ENCODE data around the gene RNU6-1.

Gene RNU6-1

GRCh38 chr15:67859331-67859946 lies 19.6 kb upstream of the RNU6-1 start:
- peak in 5 of 56 donors; percentile 14 to 52 (median 22) for DNase-seq

DNA sequence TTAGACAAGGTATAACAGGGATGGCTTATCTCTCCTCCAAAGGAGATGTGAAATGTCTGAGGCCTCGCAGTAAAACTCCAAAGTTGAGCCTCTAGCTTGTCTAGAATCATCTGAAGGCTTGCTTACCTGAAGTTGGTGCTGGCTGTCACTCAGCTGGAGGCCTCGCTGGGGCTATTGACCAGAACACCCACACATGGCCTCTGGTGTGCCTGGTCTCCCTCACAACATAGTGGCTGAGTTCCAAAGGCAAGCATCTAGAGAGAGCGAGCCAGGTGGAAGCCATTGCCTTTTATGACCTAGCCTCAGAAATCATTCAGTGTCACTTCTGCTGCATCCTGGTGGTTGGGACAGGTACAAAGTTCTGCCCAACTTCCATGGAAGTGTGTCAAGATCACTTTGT lies 17.4 kb upstream of the RNU6-1 start:
- DNase-seq = no peak

DNA sequence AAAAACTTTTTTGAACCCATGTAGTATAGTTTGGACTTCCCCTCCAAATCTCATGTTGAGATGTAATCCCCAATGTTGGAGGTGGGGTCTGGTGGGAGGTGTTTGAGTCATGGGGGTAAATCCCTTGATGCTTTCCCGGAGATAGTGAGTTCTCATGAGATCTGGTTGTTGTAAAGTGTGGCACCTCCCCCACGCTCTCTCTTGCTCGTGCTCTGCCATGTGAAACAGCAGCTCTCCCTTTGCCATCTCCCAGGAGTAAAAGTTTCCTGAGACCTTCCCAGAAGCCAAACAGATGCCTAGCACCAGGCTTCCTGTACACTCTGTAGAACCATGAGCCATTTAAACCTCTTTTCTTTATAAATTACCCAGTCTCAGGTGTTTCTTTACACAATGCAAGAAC lies 16.0 kb upstream of the RNU6-1 start:
- DNase-seq = no peak

GRCh38 chr15:67854358-67854757 lies 14.5 kb upstream of the RNU6-1 start:
- DNase-seq = no peak

- no peak for DNase-seq
Observed at GRCh38 chr15:67853454-67853853, 13.6 kb upstream of the RNU6-1 start.

DNA sequence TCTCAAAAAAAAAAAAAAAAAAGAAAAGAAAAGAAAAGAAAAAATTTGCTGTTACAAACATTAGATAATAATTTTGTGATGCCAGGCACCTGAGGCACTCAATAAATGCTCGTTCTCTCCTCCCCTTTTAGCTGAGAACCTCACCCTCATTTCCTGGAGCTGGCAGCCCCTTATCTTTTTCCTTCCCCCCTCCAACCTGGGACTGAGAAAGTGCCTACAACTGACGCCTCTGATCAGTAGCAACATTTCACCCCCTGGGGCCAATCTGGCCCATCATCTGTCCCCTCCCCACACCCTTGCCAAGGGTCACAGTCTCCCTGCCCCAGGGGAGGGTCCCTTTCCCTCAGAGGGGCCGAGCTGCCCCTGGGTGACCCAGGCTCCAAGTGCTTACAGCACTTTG lies 12.6 kb upstream of the RNU6-1 start:
- no peak for DNase-seq

DNA sequence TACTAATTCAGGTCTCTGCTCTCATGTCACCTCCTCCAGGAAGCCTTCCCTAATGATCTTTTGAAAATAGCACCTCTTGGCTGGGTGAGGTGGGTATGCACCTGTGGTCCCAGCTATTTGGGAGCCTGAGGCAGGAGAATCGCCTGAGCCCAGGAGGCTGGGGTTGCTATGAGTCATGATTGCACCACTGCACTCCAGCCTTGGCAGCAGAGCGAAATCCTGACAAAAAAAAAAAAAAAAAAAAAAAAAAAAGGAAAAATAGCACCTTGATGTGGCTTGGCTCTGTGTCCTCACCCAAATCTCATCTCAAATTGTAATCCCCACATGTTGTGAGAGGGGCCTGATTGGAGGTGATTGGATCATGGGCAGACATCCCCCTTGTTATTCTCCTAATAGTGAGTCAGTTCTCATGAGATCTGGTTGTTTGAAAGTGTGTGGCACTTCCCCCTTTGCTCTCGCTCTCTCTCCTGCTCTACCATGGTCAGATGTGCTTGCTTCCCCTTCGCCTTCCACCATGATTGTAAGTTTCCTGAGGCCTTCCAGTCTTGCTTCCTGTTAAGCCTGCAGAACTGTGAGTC lies 11.2 kb upstream of the RNU6-1 start:
- no peak for DNase-seq

DNA sequence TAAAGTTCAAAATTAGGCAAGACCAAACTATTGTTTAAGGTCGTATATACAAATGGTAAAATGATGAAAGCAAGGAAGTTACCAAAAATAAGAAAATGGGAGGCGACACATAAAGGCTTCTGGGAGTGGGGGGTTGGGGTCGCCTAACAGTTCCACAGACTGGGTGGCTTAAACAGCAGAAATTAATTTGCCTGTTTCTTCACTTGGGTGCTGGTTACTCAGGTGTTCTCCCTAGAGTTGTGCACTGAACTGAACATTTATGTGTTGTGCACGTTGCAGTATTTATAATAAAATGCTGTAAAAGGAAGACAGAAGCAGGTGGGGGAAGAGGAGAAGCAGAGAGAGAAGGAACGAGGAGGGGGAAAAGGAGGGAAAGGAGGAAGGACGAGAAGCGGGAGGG lies 10.5 kb upstream of the RNU6-1 start:
- DNase-seq = no peak

- DNase-seq = no peak
Observed at GRCh38 chr15:67849538-67849937, 9.7 kb upstream of the RNU6-1 start.

DNA sequence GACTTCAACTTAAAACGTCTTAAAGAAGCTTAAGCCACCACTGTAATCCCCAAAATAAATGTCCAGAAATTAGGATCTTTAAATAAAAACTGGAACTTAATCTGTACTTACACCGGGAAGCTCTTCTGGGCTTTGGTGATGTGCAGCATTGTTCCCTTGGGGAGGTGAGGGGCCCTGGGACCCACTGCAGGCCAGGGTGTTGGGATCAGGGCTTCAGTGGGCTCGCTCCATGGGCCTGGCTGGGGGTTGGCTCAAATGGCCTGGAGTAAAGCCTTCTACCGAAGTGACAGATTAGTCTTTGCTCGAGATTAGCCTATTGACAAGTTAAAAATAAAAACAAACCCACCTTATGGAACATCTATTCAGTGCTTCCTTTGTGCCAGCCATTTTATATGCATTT lies 6.1 kb upstream of the RNU6-1 start:
- DNase-seq = no peak

DNA sequence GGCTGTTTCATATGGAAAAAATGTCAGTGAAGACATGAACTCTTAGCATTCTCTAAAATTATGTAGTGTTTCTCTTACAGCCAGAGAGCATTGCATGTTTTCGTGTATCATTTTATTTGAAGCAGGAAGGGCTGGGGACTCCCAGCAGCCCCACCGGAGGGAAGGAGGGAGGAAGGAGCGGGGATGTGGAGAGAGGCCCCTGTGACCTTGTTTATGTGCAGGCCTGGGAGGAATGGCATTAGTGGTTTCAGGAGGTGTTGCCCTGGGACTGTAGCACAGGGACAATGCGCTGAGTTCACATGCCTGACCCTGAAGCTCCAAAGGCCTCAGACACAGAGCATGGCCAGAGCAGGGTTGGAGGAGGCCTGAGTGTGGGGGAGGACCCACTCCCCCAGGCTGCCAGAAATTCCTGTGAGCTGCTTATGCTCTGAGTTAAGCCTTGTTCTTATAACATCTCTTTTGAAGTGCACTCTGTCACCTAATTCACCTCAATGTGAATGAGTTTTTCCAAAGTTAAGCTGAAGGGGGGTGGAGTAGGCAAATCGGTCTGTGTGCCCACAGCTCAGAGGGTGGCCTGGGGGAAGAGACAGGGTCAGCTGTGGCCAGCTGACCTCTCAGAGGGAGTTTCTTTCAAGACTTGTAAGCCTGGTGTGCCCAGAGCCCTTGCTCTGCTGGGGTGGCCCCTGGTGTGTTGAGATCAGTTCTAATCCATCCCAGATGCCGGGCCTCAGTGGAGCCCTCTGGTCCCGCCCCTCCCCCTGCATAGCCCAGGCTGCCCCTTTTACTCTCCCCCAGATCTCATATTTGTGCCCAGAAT lies 3.9 kb upstream of the RNU6-1 start:
- no peak for DNase-seq

DNA sequence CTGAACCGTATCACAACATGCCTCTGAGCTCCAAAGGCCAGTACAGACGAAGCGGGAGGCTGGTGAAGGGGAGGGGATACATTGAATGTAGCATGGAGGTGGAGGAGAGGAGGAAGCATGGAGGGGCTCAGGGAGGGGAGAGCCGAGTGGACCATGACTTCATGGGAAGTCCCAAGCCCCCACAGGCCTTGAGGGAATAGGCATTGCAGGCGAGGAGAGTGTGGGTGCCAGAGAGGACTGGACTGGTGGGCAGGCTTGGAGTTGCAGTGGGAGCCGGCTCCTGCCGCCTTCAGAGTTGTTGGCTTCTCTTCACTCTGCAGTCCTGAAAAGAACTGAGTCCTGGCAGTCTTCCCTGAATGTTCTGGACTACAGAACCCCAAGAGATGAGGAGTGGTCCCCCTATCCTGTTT lies 3.3 kb upstream of the RNU6-1 start:
- DNase-seq = no peak

DNA sequence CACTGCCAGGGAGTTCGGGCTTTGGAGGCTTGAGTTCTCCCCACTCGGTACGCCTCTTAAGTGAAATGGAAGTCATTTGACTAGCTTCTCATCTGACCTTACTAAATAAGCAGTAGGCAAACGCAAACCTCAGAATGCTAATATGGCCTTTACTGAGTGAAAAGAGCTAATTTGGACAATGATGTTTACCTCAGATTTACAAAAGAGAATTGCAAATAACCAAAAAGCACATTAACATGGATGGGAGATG lies 1.6 kb upstream of the RNU6-1 start:
- no peak for DNase-seq

GRCh38 chr15:67840749-67841512 lies 1.1 kb upstream of the RNU6-1 start:
- peak in 15 of 56 donors; percentile 7 to 53 (median 17) for DNase-seq

- peak in 24 of 56 donors; percentile 11 to 62 (median 31) for DNase-seq
Observed at GRCh38 chr15:67839499-67839928, 331 bp downstream of the RNU6-1 start.

GRCh38 chr15:67838789-67839332 lies 984 bp downstream of the RNU6-1 start:
- DNase-seq = peak in 44 of 56 donors; percentile 14 to 67 (median 36)

DNA sequence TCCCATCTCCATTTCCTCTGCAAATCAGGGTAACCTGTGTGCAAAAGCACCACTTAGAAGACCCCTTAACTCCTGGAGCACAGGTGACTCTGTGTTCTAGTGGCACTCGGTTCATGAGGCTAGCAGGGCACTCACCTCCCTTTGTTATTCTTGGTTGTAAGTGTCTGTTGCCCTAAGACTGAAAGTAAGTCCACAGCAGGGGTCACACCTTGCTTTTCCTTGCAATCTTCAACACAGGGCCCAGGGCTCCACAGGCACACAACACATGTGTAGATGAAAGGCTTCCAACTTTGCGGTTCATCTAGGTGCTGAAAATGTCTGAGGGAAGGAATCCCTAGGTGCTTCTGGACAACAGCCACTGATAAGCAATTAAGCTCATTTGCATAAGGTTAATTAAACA lies 2.9 kb downstream of the RNU6-1 start:
- no peak for DNase-seq

GRCh38 chr15:67836477-67836876 lies 3.4 kb downstream of the RNU6-1 start:
- peak in 18 of 56 donors; percentile 3 to 43 (median 14) for DNase-seq

- DNase-seq = no peak
Observed at GRCh38 chr15:67836134-67836455, 3.8 kb downstream of the RNU6-1 start.

DNA sequence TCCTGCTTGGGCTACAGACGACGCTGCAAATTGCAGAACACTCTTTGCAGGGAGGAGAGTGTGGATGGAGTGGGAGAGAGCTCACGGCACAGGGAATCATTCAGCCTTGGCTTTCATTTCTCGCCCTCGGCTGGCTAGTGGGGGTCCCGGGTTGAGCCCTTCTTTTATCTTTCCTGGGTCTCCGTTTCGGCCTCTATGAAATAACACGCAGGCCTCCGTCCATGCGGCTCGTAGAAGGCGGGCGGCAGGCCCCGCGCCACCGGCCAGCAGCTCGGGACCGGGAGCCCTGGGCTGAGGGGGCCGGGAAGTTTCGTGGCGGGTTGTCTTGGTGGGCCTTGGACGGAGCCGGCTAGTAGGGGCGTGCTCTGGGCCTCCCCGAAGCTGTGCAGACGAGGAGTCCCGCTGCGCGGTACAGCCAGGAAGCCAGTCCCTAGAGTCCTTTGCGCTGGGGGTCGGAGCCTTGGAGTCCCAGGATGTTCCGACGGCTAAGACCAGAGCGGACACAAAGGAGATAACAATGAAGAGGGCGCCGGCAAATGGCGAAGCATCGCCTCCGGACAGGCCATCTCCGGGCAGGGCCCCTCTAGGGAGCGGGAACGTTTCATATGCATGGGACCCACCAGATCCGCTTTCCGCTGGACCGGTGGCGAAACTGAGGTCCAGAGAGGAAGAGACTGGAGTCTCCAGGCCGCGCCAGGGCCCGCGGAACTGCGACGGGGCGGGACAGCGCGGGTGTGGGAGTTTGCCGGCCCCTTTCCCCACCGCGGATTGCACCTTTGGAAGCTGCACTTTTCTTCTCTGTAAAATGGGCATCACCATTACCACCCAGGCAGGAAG lies 4.3 kb downstream of the RNU6-1 start:
- peak in 1 of 56 donors; percentile 2 for DNase-seq
